HepG2 (cell line): ENCODE measurements around the gene NGDN. TPM values are rescaled to one million over a fixed set of nuclear protein-coding genes. Genes with fewer than 3 reads are reported as not detected.

ENCODE experiments used
- EHMT2 ChIP-seq: fragments of 200-600 bp; sonication (generic); IDR thresholded peaks from 2 replicates; pipeline ENCODE4 v1.7.0; 2017; ENCODE audit warnings: antibody characterized with exemption, low read depth, low read length, borderline replicate concordance
- GATAD2A ChIP-seq: IDR thresholded peaks from 2 replicates; pipeline ENCODE4 v1.6.1; 2016
- KDM4B ChIP-seq: sonication (generic); formaldehyde crosslinking; IDR thresholded peaks from 2 replicates; pipeline ENCODE4 v1.4.0; 2020; ENCODE audit warnings: missing genetic modification reagents
- KMT2A ChIP-seq: sonication (generic); formaldehyde crosslinking; IDR thresholded peaks from 2 replicates; pipeline ENCODE4 v1.4.0; 2020; ENCODE audit warnings: missing genetic modification reagents
- MYC ChIP-seq: sonication (generic); formaldehyde crosslinking; IDR thresholded peaks from 2 replicates; pipeline ENCODE4 v1.9.0; 2021; ENCODE audit warnings: missing genetic modification reagents, borderline replicate concordance
- NFKB2 ChIP-seq: sonication (generic); formaldehyde crosslinking; IDR thresholded peaks from 2 replicates; pipeline ENCODE4 v1.4.0; 2020; ENCODE audit warnings: missing genetic modification reagents, borderline replicate concordance
- NFYB ChIP-seq: sonication (generic); formaldehyde crosslinking; IDR thresholded peaks from 2 replicates; pipeline ENCODE4 v1.4.0; 2020; ENCODE audit warnings: missing genetic modification reagents
- PHF8 ChIP-seq: sonication (generic); formaldehyde crosslinking; IDR thresholded peaks from 2 replicates; pipeline ENCODE4 v1.5.0; 2020; ENCODE audit warnings: missing genetic modification reagents
- RXRA ChIP-seq: sonication (generic); formaldehyde crosslinking; IDR thresholded peaks from 2 replicates; pipeline ENCODE4 v1.5.1; 2020; ENCODE audit warnings: missing genetic modification reagents
- SOX5 ChIP-seq: IDR thresholded peaks from 2 replicates; pipeline ENCODE4 v1.6.1; 2016; ENCODE audit warnings: borderline replicate concordance
- SP5 ChIP-seq: IDR thresholded peaks from 2 replicates; pipeline ENCODE4 v1.6.1; 2016; ENCODE audit warnings: low read depth, borderline replicate concordance
- ZBTB21 ChIP-seq: sonication (generic); formaldehyde crosslinking; IDR thresholded peaks from 2 replicates; pipeline ENCODE4 v1.4.0; 2020; ENCODE audit warnings: missing genetic modification reagents
- ZC3H13 ChIP-seq: sonication (generic); formaldehyde crosslinking; IDR thresholded peaks from 2 replicates; pipeline ENCODE4 v1.8.1; 2023; ENCODE audit warnings: mild to moderate bottlenecking, missing genetic modification reagents, moderate library complexity
- ZNF292 ChIP-seq: sonication (generic); formaldehyde crosslinking; IDR thresholded peaks from 2 replicates; pipeline ENCODE4 v1.8.1; 2022; ENCODE audit warnings: mild to moderate bottlenecking, low read depth, missing genetic modification reagents, borderline replicate concordance
- ZNF460 ChIP-seq: sonication (generic); formaldehyde crosslinking; IDR thresholded peaks from 2 replicates; pipeline ENCODE4 v1.5.1; 2020; ENCODE audit warnings: missing genetic modification reagents, mild to moderate bottlenecking, borderline replicate concordance
- ZNF724P ChIP-seq: sonication (generic); formaldehyde crosslinking; IDR thresholded peaks from 2 replicates; pipeline ENCODE4 v1.8.0; 2022; ENCODE audit warnings: missing genetic modification reagents, borderline replicate concordance
- polyA plus RNA-seq, 8 experiments: library from polyadenylated mRNA; depleted of rRNA in 3 of 8; stranded (reverse) in 7 of 8; unstranded in 1 of 8; fragments of >200 nt; fragmentation: Illumina TruSeq in 4 of 8; extraction: Trizol in 4 of 8; gene quantifications; 2 replicates each; pipeline versions ENCODE4 v1.2.1 to v1.2.3, GENCODE V29; 2011 to 2016; ENCODE audit warnings: low read depth in 4 of 8, missing spikeins in 1 of 8, mixed read lengths in 1 of 8; ENCODE audit not compliant: insufficient read depth in 1 of 8
- total RNA-seq, 5 experiments: library from RNA; depleted of rRNA; stranded (reverse); fragments of >200 nt; fragmentation: Illumina TruSeq; extraction: Trizol; gene quantifications; 2 replicates each; pipeline ENCODE4 v1.2.3, GENCODE V29; 2016; ENCODE audit warnings: low read depth in 1 of 5
- TF ChIP-seq, protein P1 (sequence below): sonication (generic); formaldehyde crosslinking; IDR thresholded peaks from 2 replicates; pipeline ENCODE4 v1.4.0; 2020; ENCODE audit warnings: mild to moderate bottlenecking, missing genetic modification reagents, borderline replicate concordance
- TF ChIP-seq, protein P2 (sequence below): sonication (generic); formaldehyde crosslinking; IDR thresholded peaks from 2 replicates; pipeline ENCODE4 v1.8.0; 2022; ENCODE audit warnings: mild to moderate bottlenecking, missing genetic modification reagents, moderate library complexity
- TF ChIP-seq, protein P3 (sequence below): sonication (generic); formaldehyde crosslinking; conservative IDR thresholded peaks from 2 replicates; pipeline ENCODE4 v1.8.1; 2023; ENCODE audit warnings: missing genetic modification reagents
- TF ChIP-seq, protein P4 (sequence below): sonication (generic); formaldehyde crosslinking; IDR thresholded peaks from 2 replicates; pipeline ENCODE4 v1.4.0; 2020; ENCODE audit warnings: missing genetic modification reagents
- TF ChIP-seq, protein P5 (sequence below): sonication (generic); formaldehyde crosslinking; IDR thresholded peaks from 2 replicates; pipeline ENCODE4 v1.4.0; 2020; ENCODE audit warnings: missing genetic modification reagents

NGDN gene
- total and polyA plus RNA-seq, 2 of the 13 experiments (the other 11 are each of a cell fraction or from before 2014, with no cell fraction given), result 154 to 216 TPM

DNA sequence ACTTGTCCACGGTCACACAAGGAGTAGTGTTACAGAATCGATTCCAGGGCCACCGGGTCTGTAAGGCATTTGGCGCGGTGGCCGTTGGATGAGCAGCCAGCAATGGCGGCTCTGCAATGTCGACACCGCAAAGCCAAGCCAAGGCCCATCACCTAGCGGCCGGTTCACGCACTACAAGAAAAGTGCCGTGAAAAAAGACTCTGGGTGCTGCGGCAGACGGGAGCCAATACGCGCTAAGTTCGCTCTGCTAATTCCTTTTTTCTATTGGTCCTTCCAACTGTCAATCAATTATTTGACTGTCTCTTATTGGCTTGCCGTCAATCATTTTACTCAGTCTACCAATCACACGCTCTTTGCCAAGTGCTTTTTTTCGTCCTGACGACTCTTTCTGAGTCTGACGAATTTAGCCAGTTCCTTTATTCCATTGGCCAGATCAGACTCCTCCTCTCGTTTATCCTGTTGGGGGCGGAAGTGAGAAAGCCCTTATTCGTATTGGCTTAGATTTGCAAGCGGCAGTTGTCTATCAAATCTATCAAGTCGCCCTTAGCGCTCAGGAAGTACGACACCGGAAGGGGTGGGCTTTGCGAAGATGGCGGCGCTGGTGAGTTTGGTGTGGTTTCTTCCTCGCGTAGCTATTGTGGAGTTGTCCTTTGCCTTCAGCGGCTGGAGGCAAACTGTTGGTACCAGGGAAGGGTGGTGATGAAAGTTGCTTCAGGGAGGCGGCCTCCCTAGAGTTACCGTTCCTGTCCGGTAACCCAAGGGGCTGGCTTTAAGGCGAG lies at the start of gene NGDN (continued):
- peak; percentile 45; the same call in 1 of the 2 replicates for TF ChIP-seq RXRA (CRISPR knock-in tag)
- peak; percentile 90 for TF ChIP-seq NFKB2 (CRISPR knock-in tag)
- TF ChIP-seq ZC3H13, result peak; percentile 59
- TF ChIP-seq, protein P1, sequence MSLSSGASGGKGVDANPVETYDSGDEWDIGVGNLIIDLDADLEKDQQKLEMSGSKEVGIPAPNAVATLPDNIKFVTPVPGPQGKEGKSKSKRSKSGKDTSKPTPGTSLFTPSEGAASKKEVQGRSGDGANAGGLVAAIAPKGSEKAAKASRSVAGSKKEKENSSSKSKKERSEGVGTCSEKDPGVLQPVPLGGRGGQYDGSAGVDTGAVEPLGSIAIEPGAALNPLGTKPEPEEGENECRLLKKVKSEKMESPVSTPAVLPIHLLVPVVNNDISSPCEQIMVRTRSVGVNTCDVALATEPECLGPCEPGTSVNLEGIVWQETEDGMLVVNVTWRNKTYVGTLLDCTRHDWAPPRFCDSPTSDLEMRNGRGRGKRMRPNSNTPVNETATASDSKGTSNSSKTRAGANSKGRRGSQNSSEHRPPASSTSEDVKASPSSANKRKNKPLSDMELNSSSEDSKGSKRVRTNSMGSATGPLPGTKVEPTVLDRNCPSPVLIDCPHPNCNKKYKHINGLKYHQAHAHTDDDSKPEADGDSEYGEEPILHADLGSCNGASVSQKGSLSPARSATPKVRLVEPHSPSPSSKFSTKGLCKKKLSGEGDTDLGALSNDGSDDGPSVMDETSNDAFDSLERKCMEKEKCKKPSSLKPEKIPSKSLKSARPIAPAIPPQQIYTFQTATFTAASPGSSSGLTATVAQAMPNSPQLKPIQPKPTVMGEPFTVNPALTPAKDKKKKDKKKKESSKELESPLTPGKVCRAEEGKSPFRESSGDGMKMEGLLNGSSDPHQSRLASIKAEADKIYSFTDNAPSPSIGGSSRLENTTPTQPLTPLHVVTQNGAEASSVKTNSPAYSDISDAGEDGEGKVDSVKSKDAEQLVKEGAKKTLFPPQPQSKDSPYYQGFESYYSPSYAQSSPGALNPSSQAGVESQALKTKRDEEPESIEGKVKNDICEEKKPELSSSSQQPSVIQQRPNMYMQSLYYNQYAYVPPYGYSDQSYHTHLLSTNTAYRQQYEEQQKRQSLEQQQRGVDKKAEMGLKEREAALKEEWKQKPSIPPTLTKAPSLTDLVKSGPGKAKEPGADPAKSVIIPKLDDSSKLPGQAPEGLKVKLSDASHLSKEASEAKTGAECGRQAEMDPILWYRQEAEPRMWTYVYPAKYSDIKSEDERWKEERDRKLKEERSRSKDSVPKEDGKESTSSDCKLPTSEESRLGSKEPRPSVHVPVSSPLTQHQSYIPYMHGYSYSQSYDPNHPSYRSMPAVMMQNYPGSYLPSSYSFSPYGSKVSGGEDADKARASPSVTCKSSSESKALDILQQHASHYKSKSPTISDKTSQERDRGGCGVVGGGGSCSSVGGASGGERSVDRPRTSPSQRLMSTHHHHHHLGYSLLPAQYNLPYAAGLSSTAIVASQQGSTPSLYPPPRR (CRISPR knock-in tag), result peak; percentile 73; the same call in 1 of the 2 replicates
- TF ChIP-seq, protein P2, sequence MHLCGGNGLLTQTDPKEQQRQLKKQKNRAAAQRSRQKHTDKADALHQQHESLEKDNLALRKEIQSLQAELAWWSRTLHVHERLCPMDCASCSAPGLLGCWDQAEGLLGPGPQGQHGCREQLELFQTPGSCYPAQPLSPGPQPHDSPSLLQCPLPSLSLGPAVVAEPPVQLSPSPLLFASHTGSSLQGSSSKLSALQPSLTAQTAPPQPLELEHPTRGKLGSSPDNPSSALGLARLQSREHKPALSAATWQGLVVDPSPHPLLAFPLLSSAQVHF (CRISPR knock-in tag), result 0 out of 2 replicates have a peak, but pooled peaks have one; percentile 59
- TF ChIP-seq ZNF460 (CRISPR knock-in tag), result no peak
- TF ChIP-seq ZBTB21 (CRISPR knock-in tag), result peak; percentile 92
- TF ChIP-seq, protein P3, sequence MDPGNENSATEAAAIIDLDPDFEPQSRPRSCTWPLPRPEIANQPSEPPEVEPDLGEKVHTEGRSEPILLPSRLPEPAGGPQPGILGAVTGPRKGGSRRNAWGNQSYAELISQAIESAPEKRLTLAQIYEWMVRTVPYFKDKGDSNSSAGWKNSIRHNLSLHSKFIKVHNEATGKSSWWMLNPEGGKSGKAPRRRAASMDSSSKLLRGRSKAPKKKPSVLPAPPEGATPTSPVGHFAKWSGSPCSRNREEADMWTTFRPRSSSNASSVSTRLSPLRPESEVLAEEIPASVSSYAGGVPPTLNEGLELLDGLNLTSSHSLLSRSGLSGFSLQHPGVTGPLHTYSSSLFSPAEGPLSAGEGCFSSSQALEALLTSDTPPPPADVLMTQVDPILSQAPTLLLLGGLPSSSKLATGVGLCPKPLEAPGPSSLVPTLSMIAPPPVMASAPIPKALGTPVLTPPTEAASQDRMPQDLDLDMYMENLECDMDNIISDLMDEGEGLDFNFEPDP (CRISPR knock-in tag), result no peak
- TF ChIP-seq, protein P4, sequence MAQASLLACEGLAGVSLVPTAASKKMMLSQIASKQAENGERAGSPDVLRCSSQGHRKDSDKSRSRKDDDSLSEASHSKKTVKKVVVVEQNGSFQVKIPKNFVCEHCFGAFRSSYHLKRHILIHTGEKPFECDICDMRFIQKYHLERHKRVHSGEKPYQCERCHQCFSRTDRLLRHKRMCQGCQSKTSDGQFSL (CRISPR knock-in tag), result peak; percentile 72; the same call in 1 of the 2 replicates
- TF ChIP-seq MYC, result peak; percentile 79
- TF ChIP-seq ZNF724P (CRISPR knock-in tag), result peak; percentile 95; the same call in 1 of the 2 replicates
- TF ChIP-seq SOX5 (CRISPR knock-in tag), result peak; percentile 63
- peak; percentile 99 for TF ChIP-seq NFYB (CRISPR knock-in tag)
- peak; percentile 72; the same call in 1 of the 2 replicates for TF ChIP-seq SP5 (CRISPR knock-in tag)
- TF ChIP-seq GATAD2A (CRISPR knock-in tag), result peak; percentile 58
- peak; percentile 100 for TF ChIP-seq PHF8 (CRISPR knock-in tag)
- TF ChIP-seq KMT2A (CRISPR knock-in tag), result peak; percentile 93
- peak; percentile 97 for TF ChIP-seq KDM4B (CRISPR knock-in tag)
- TF ChIP-seq, protein P5, sequence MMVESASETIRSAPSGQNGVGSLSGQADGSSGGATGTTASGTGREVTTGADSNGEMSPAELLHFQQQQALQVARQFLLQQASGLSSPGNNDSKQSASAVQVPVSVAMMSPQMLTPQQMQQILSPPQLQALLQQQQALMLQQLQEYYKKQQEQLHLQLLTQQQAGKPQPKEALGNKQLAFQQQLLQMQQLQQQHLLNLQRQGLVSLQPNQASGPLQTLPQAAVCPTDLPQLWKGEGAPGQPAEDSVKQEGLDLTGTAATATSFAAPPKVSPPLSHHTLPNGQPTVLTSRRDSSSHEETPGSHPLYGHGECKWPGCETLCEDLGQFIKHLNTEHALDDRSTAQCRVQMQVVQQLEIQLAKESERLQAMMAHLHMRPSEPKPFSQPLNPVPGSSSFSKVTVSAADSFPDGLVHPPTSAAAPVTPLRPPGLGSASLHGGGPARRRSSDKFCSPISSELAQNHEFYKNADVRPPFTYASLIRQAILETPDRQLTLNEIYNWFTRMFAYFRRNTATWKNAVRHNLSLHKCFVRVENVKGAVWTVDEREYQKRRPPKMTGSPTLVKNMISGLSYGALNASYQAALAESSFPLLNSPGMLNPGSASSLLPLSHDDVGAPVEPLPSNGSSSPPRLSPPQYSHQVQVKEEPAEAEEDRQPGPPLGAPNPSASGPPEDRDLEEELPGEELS (CRISPR knock-in tag), result peak; percentile 64
- peak; percentile 98 for TF ChIP-seq EHMT2
- 0 out of 2 replicates have a peak, but pooled peaks have one; percentile 24 for TF ChIP-seq ZNF292 (CRISPR knock-in tag)
